Pancreas (tissue), 10 donors: ENCODE measurements around the gene VIT. TPM values are rescaled to one million over a fixed set of nuclear protein-coding genes. Genes with fewer than 3 reads are reported as not detected.

Source experiments
- ATAC-seq, 4 donors: fragments of 200-7000 bp; cut with Tn5 transposase; one replicate each; pipeline versions ENCODE4 v1.8.0 to v1.9.1; 2020; ENCODE audit warnings: mild to moderate bottlenecking in 4 of 4, moderate library complexity in 4 of 4
- DNase-seq, 6 donors: peaks; one replicate each; pipeline ENCODE4 v3.0.0-alpha.2; 2020
- FAIRE-seq: peaks from 2 replicates; lab custom pipeline; 2012; peaks lifted over from hg19 to GRCh38; lab: Jason Lieb, UNC
- H3K27ac ChIP-seq, 4 donors: fragments of 200-600 bp; sonication (generic); 1 replicate in 3 of 4; 2 replicates in 1 of 4; pipeline versions ENCODE4 v1.5.0 to v1.8.0; 2020
- H3K27me3 ChIP-seq, 4 donors: fragments of 200-600 bp; one replicate each; pipeline ENCODE4 v1.8.0; 2021
- H3K36me3 ChIP-seq, 3 donors: fragments of 200-600 bp; sonication (generic) in 1 of 3; one replicate each; pipeline versions ENCODE4 v1.5.0 to v1.8.0; 2020 to 2021
- H3K4me1 ChIP-seq, 3 donors: fragments of 200-600 bp; one replicate each; pipeline ENCODE4 v1.8.0; 2021
- H3K4me3 ChIP-seq, 4 donors: fragments of 200-600 bp; sonication (generic) in 2 of 4; one replicate each; pipeline versions ENCODE4 v1.5.0 to v1.8.0; 2020 to 2021
- H3K9me3 ChIP-seq, 4 donors: fragments of 200-600 bp; one replicate each; pipeline ENCODE4 v1.8.0; 2021
- CTCF ChIP-seq, 4 donors: fragments of 200-600 bp; sonication (generic) in 3 of 4; IDR thresholded peaks; one replicate each; pipeline versions ENCODE4 v1.5.0 to v1.8.0; 2021; ENCODE audit warnings: antibody characterized with exemption in 4 of 4
- WGBS, 2 donors: extraction: QIAGEN DNeasy Blood & Tissue Kit; methylation state at CpG; one replicate each; pipeline ENCODE4 v1.1.7; 2013; 5-methylcytosine and 5-hydroxymethylcytosine counted together
- intact Hi-C, 3 donors: fragments of 100-400 bp; cut with DNase I; formaldehyde crosslinking; loops; one replicate each; pipeline versions ENCODE4 v1.11.1 to v1.14.2; 2022
- polyA plus RNA-seq, 2 donors: library from polyadenylated mRNA; stranded (reverse); fragments of 200-250 nt; gene quantifications; one replicate each; pipeline ENCODE4 v1.2.3, GENCODE V29; 2013
- total RNA-seq, 6 donors: library from RNA; stranded (reverse); fragmentation: NEBNext Ultra II Directional in 4 of 6; extraction: Animal tissue kit (Norgen Biotek cat#: 25700) in 4 of 6; gene quantifications; one replicate each; pipeline versions ENCODE4 v1.2.1 to v1.2.4, GENCODE V29; 2021 to 2023
- donor health status: healthy with polysubstance abuse.
- donor health status: DM: no; HTN: no; CAD: no; lungs with moderate emphysema.
- donor health status: DM: no; HTN: no; CAD: no.
- donor health status: control.
- donor health status: control.
- donor health status: Bipolar disorder and iron deficiency.
- donor health status: DM: yes; HTN: yes; CAD: no.
- donor health status: DM: no; HTN: no; CAD: no.
- donor health status: DM: no; HTN: no; CAD: no.
- donor health status: DM: yes; HTN: yes; CAD: no.

The VIT gene
- total and polyA plus RNA-seq, 8 donors = 0.19 to 2.9 (median 0.36) TPM

- no peak for TF ChIP-seq CTCF (IDR thresholded peaks at IDR 0.05)
- Histone ChIP-seq H3K36me3 (no peaks in the 10 kb centered on the region), H3K4me3 (no peak overlapping the region), H3K27ac (no peak overlapping the region), H3K9me3 (no peaks in the 10 kb centered on the region), H3K4me1 (no peaks in the 10 kb centered on the region), H3K27me3 (no peaks in the 10 kb centered on the region)
- ATAC-seq (no peak), FAIRE-seq (no peak), DNase-seq (no peak)
- intact Hi-C loops = no loop called here
- WGBS, 2 donors = 67 to 72% methylated on average over 4 of the region's 4 CpGs
Measured at GRCh38 chr2:36775806-36776205, 79.3 kb downstream of the VIT start.

- no peaks in the 10 kb centered on the region for H3K36me3 ChIP-seq
- no peak for ATAC-seq
- H3K9me3 ChIP-seq = no peaks in the 10 kb centered on the region
- FAIRE-seq = no peak
- intact Hi-C loops = no loop called here
- no peak for DNase-seq
- 32 to 53% methylated on average over 2 of the region's 2 CpGs for WGBS, 2 donors
- H3K27me3 ChIP-seq = no peaks in the 10 kb centered on the region
- H3K27ac ChIP-seq = no peak overlapping the region
- no peaks in the 10 kb centered on the region for H3K4me1 ChIP-seq
- TF ChIP-seq CTCF (IDR thresholded peaks at IDR 0.05) = no peak
- H3K4me3 ChIP-seq = no peak overlapping the region
Measured at GRCh38 chr2:36777272-36777671, 80.8 kb downstream of the VIT start.

GRCh38 chr2:36777788-36778187 is 81.3 kb downstream of the VIT start:
- no peak for FAIRE-seq
- 34 to 37% methylated on average over 5 of the region's 5 CpGs for WGBS, 2 donors
- Histone ChIP-seq H3K4me1 (no peaks in the 10 kb centered on the region), H3K27me3 (no peaks in the 10 kb centered on the region), H3K9me3 (no peaks in the 10 kb centered on the region), H3K4me3 (no peak overlapping the region), H3K27ac (no peak overlapping the region), H3K36me3 (no peaks in the 10 kb centered on the region)
- no peak for DNase-seq
- intact Hi-C loops = no loop called here
- ATAC-seq = no peak
- no peak for TF ChIP-seq CTCF (IDR thresholded peaks at IDR 0.05)

- intact Hi-C loops = no loop called here
- no peak for ATAC-seq
- H3K4me3 ChIP-seq = no peak overlapping the region
Measured at GRCh38 chr2:36779462-36779861, 83.0 kb downstream of the VIT start.

More at GRCh38 chr2:36779462-36779861, 83.0 kb downstream of the VIT start:
- no peaks in the 10 kb centered on the region for H3K4me1 ChIP-seq
- no peaks in the 10 kb centered on the region for H3K27me3 ChIP-seq
- DNase-seq (no peak), FAIRE-seq (no peak)
- no peak overlapping the region for H3K27ac ChIP-seq
- 74 to 89% methylated on average over 2 of the region's 2 CpGs for WGBS, 2 donors
- TF ChIP-seq CTCF (IDR thresholded peaks at IDR 0.05) = no peak
- H3K36me3 ChIP-seq = no peaks in the 10 kb centered on the region
- H3K9me3 ChIP-seq = no peaks in the 10 kb centered on the region
